ENCODE data around the gene JPT1. TPM values are rescaled to one million over a fixed set of nuclear protein-coding genes. Genes with fewer than 3 reads are reported as not detected.

The JPT1 gene
- total RNA-seq, 2 experiments from 2014 or later: 301 to 319 TPM

- POLR2A ChIA-PET: interaction anchor here (0.6 to 1.9 kb wide), 25 partner anchors 8 to 285 kb away, joined by 3 to 15 read pairs (median 4); partner anchors contain the start of genes GGA3, MRPL58, MRPS7 and NT5C
- ATAC-seq (no peak), DNase-seq (no peak)
- H3K36me3 Mint-ChIP-seq (ENCODE audit: low read depth): peaks cover 26% of the 10 kb centered on the region
- H3K27ac Mint-ChIP-seq: peak overlapping the region; percentile 84
- CTCF ChIA-PET: interaction anchor here (1.0 to 1.9 kb wide), 8 partner anchors 9 to 257 kb away, joined by 3 to 12 read pairs (median 6); partner anchors contain the start of gene SUMO2
- H3K27me3 Mint-ChIP-seq (ENCODE audit: low read depth): no peaks in the 10 kb centered on the region
- no peaks in the 10 kb centered on the region for H3K9me3 Mint-ChIP-seq (ENCODE audit: insufficient read depth)
- peaks cover 31% of the 10 kb centered on the region for H3K4me1 Mint-ChIP-seq (ENCODE audit: low read depth)
- H3K4me3 Mint-ChIP-seq: peak overlapping the region; percentile 89
These were observed 884 bp upstream of the JPT1 start for GRCh38 chr17:75155191-75155601.

DNA sequence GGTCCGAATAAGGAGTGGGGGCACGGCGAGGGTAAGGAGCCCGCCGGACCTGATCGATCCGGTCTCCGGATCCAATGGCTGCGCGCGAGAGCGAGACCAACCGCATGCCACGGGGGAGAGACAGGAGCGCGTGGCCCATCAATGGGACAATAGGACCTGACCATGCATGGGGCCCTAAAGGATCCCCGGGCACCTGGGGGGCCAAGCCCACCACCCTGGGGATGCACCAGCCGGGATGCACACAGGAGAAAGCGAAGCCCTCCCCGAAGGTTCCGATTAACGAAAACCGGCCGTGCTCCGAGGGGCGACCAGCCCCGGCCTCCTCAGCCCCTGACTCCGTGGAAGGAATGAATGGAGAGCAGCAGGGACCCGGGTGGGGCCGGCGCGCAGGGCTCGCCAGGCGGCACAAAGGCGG, 525 bp downstream of the JPT1 start:
- ChIA-PET CTCF (interaction anchor here (1.8 to 1.9 kb wide), 3 partner anchors 18 to 48 kb away, joined by 6 to 12 read pairs (median 8); no protein-coding TSS in a partner anchor), POLR2A (interaction anchor here (0.6 to 1.9 kb wide), 23 partner anchors 8 to 226 kb away, joined by 3 to 15 read pairs (median 5); partner anchors contain the start of genes GGA3, KCTD2, MIF4GD and MRPL58)
- peaks cover 37% of the 10 kb centered on the region for H3K4me1 Mint-ChIP-seq (ENCODE audit: low read depth)
- peak; percentile 49 for DNase-seq
- peak; percentile 7 for ATAC-seq
- H3K9me3 Mint-ChIP-seq (ENCODE audit: insufficient read depth): no peaks in the 10 kb centered on the region
- H3K4me3 Mint-ChIP-seq: peak overlapping the region; percentile 96
- H3K27me3 Mint-ChIP-seq (ENCODE audit: low read depth): no peaks in the 10 kb centered on the region
- H3K27ac Mint-ChIP-seq: peak overlapping the region; percentile 92
- peaks cover 27% of the 10 kb centered on the region for H3K36me3 Mint-ChIP-seq (ENCODE audit: low read depth)

- CTCF ChIA-PET: interaction anchor here (1.1 kb wide), 1 partner anchor 39 kb away, joined by 3 read pairs; no protein-coding TSS in a partner anchor
- peak; percentile 45 for DNase-seq
- Mint-ChIP-seq H3K36me3 (ENCODE audit: low read depth) (peaks cover 31% of the 10 kb centered on the region), H3K4me1 (ENCODE audit: low read depth) (peaks cover 44% of the 10 kb centered on the region), H3K4me3 (peak overlapping the region; percentile 96), H3K27me3 (ENCODE audit: low read depth) (no peaks in the 10 kb centered on the region), H3K27ac (peak overlapping the region; percentile 92), H3K9me3 (ENCODE audit: insufficient read depth) (no peaks in the 10 kb centered on the region)
- POLR2A ChIA-PET: interaction anchor here (0.6 to 1.6 kb wide), 2 partner anchors 12 to 30 kb away, joined by 3 to 5 read pairs; partner anchors contain the start of gene SUMO2
- ATAC-seq: no peak
These were observed 1.2 kb downstream of the JPT1 start for GRCh38 chr17:75152922-75153779.

DNA sequence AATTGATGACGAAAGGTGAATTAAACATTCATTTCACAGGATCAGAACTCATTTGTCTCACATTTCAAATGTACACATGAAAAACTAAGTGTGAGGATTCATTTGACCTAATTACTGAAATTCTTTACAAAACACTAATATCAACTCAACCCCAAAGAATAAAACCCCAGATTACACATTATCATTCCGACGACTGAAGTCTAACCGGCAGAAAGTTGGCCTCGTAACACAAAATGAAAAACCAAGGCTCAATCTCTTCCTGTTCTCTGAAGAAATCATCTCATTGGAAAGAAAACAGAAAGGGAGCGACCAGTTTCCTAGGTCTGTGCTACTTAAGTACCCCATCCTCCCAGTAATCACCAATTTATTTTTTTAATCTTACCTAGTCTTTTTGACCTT, 1.8 kb downstream of the JPT1 start:
- Mint-ChIP-seq H3K27me3 (ENCODE audit: low read depth) (no peaks in the 10 kb centered on the region), H3K4me1 (ENCODE audit: low read depth) (peaks cover 44% of the 10 kb centered on the region), H3K36me3 (ENCODE audit: low read depth) (peaks cover 38% of the 10 kb centered on the region), H3K27ac (peak overlapping the region; percentile 92), H3K9me3 (ENCODE audit: insufficient read depth) (no peaks in the 10 kb centered on the region), H3K4me3 (peak overlapping the region; percentile 96)
- ATAC-seq (no peak), DNase-seq (no peak)
- ChIA-PET CTCF (interaction anchor here (1.1 kb wide), 1 partner anchor 38 kb away, joined by 3 read pairs; no protein-coding TSS in a partner anchor), POLR2A (no interaction called here)

- H3K4me1 Mint-ChIP-seq (ENCODE audit: low read depth): peaks cover 42% of the 10 kb centered on the region
- H3K36me3 Mint-ChIP-seq (ENCODE audit: low read depth): peaks cover 41% of the 10 kb centered on the region
- H3K27ac Mint-ChIP-seq: peak overlapping the region; percentile 92
- no peak for ATAC-seq
- H3K4me3 Mint-ChIP-seq: peak overlapping the region; percentile 96
- H3K27me3 Mint-ChIP-seq (ENCODE audit: low read depth): no peaks in the 10 kb centered on the region
- no peak for DNase-seq
- ChIA-PET CTCF (interaction anchor here (1.1 to 2.8 kb wide), 3 partner anchors 29 to 49 kb away, joined by 3 to 12 read pairs (median 3); no protein-coding TSS in a partner anchor), POLR2A (no interaction called here)
- H3K9me3 Mint-ChIP-seq (ENCODE audit: insufficient read depth): no peaks in the 10 kb centered on the region
These were observed 2.4 kb downstream of the JPT1 start for GRCh38 chr17:75151930-75152329.

GRCh38 chr17:75147878-75148546, 6.3 kb downstream of the JPT1 start:
- peaks cover 29% of the 10 kb centered on the region for H3K4me1 Mint-ChIP-seq (ENCODE audit: low read depth)
- ChIA-PET POLR2A (interaction anchor here (0.6 kb wide), 1 partner anchor 117 kb away, joined by 3 read pairs; no protein-coding TSS in a partner anchor), CTCF (interaction anchor here (0.8 to 1.9 kb wide), 4 partner anchors 17 to 53 kb away, joined by 3 to 12 read pairs (median 6); no protein-coding TSS in a partner anchor)
- ATAC-seq (no peak), DNase-seq (no peak)
- H3K9me3 Mint-ChIP-seq (ENCODE audit: insufficient read depth): no peaks in the 10 kb centered on the region
- peak overlapping the region; percentile 9 for H3K27ac Mint-ChIP-seq
- no peaks in the 10 kb centered on the region for H3K27me3 Mint-ChIP-seq (ENCODE audit: low read depth)
- H3K36me3 Mint-ChIP-seq (ENCODE audit: low read depth): peaks cover 63% of the 10 kb centered on the region
- H3K4me3 Mint-ChIP-seq: no peak overlapping the region

GRCh38 chr17:75146592-75146991, 7.7 kb downstream of the JPT1 start:
- no peak overlapping the region for H3K27ac Mint-ChIP-seq
- peaks cover 60% of the 10 kb centered on the region for H3K36me3 Mint-ChIP-seq (ENCODE audit: low read depth)
- POLR2A ChIA-PET: interaction anchor here (0.9 kb wide), 1 partner anchor 16 kb away, joined by 4 read pairs; no protein-coding TSS in a partner anchor

GRCh38 chr17:75144816-75145512, 9.3 kb downstream of the JPT1 start:
- H3K36me3 Mint-ChIP-seq (ENCODE audit: low read depth): peaks cover 75% of the 10 kb centered on the region
- ATAC-seq: no peak
- no peak overlapping the region for H3K4me3 Mint-ChIP-seq
- CTCF ChIA-PET: interaction anchor here (0.6 to 1.8 kb wide), 8 partner anchors 12 to 196 kb away, joined by 3 to 12 read pairs (median 4); partner anchors contain the start of gene NT5C
- H3K4me1 Mint-ChIP-seq (ENCODE audit: low read depth): peaks cover 37% of the 10 kb centered on the region
- POLR2A ChIA-PET: interaction anchor here (0.8 to 1.1 kb wide), 2 partner anchors 9 to 38 kb away, joined by 3 to 7 read pairs; partner anchors contain the start of gene JPT1
- H3K27ac Mint-ChIP-seq: peak overlapping the region; percentile 33
- DNase-seq: no peak
- H3K27me3 Mint-ChIP-seq (ENCODE audit: low read depth): no peaks in the 10 kb centered on the region
- H3K9me3 Mint-ChIP-seq (ENCODE audit: insufficient read depth): no peaks in the 10 kb centered on the region

More at GRCh38 chr17:75146592-75146991, 7.7 kb downstream of the JPT1 start:
- DNase-seq (no peak), ATAC-seq (no peak)
- Mint-ChIP-seq H3K4me1 (ENCODE audit: low read depth) (peaks cover 23% of the 10 kb centered on the region), H3K4me3 (no peak overlapping the region), H3K9me3 (ENCODE audit: insufficient read depth) (no peaks in the 10 kb centered on the region), H3K27me3 (ENCODE audit: low read depth) (no peaks in the 10 kb centered on the region)
- CTCF ChIA-PET: interaction anchor here (1.5 to 1.7 kb wide), 2 partner anchors 16 to 186 kb away, joined by 3 to 4 read pairs; no protein-coding TSS in a partner anchor

- DNase-seq (no peak), ATAC-seq (no peak)
- H3K27ac Mint-ChIP-seq: no peak overlapping the region
- peaks cover 70% of the 10 kb centered on the region for H3K36me3 Mint-ChIP-seq (ENCODE audit: low read depth)
- H3K27me3 Mint-ChIP-seq (ENCODE audit: low read depth): no peaks in the 10 kb centered on the region
- no peak overlapping the region for H3K4me3 Mint-ChIP-seq
- POLR2A ChIA-PET: interaction anchor here (0.6 to 3.0 kb wide), 4 partner anchors 11 to 63 kb away, joined by 3 to 11 read pairs (median 4); partner anchors contain the start of genes JPT1 and NUP85
- H3K9me3 Mint-ChIP-seq (ENCODE audit: insufficient read depth): no peaks in the 10 kb centered on the region
- CTCF ChIA-PET: interaction anchor here (1.3 to 2.3 kb wide), 3 partner anchors 28 to 64 kb away, joined by 3 to 16 read pairs (median 4); partner anchors contain the start of gene NUP85
- peaks cover 27% of the 10 kb centered on the region for H3K4me1 Mint-ChIP-seq (ENCODE audit: low read depth)
These were observed 11.9 kb downstream of the JPT1 start for GRCh38 chr17:75142236-75142971.

GRCh38 chr17:75138519-75138918, 15.8 kb downstream of the JPT1 start:
- Mint-ChIP-seq H3K4me1 (ENCODE audit: low read depth) (peaks cover 27% of the 10 kb centered on the region), H3K27me3 (ENCODE audit: low read depth) (no peaks in the 10 kb centered on the region), H3K9me3 (ENCODE audit: insufficient read depth) (no peaks in the 10 kb centered on the region), H3K27ac (no peak overlapping the region), H3K36me3 (ENCODE audit: low read depth) (peaks cover 51% of the 10 kb centered on the region), H3K4me3 (no peak overlapping the region)
- ChIA-PET CTCF (interaction anchor here (1.2 kb wide), 1 partner anchor 24 kb away, joined by 4 read pairs; no protein-coding TSS in a partner anchor), POLR2A (interaction anchor here (1.2 kb wide), 1 partner anchor 16 kb away, joined by 3 read pairs; the partner anchor contains the start of gene JPT1)
- ATAC-seq (no peak), DNase-seq (no peak)

All from activated CD8-positive, alpha-beta T cell treated with anti-CD3 and anti-CD28 coated beads, Interleukin-2, amount 10 ng/mL, durations not matched to agents 7 days and 5 days (primary cell).